SK-N-SH (cell line): Measurements from ENCODE around the gene LRP10. TPM values are rescaled to one million over a fixed set of nuclear protein-coding genes. Genes with fewer than 3 reads are reported as not detected.

Experiments
- CTCF ChIA-PET: fragments of 300-600, 350-600 bp; formaldehyde crosslinking; extraction: SDS; loops from one replicate; lab custom pipeline; 2021; lab: Yijun Ruan, JAX
- POLR2A ChIA-PET: fragments of 350-600 bp; sonication (Branson Sonifier 250); formaldehyde crosslinking; extraction: SDS; loops from one replicate; lab custom pipeline; 2020; ENCODE audit warnings: antibody characterized with exemption, inconsistent platforms; lab: Yijun Ruan, JAX
- DNase-seq: peaks from one replicate; pipeline ENCODE4 v3.0.0; 2012
- H2AFZ ChIP-seq: fragments of 200-600 bp; sonication (generic); 2 replicates; pipeline ENCODE4 v1.8.1; 2016; ENCODE audit warnings: antibody characterized with exemption, mild to moderate bottlenecking, low read depth
- H3F3A ChIP-seq: fragments of 200-600 bp; sonication (generic); replicated peaks from 2 replicates; pipeline ENCODE3; 2016; ENCODE audit warnings: antibody characterized with exemption, mild to moderate bottlenecking; ENCODE audit not compliant: insufficient read depth
- H3K27ac ChIP-seq, 2 experiments: fragments of 200-500 bp in 1 of 2; fragments of 200-600 bp in 1 of 2; sonication (Bioruptor generic) in 1 of 2; sonication (generic), shearing (Covaris generic) in 1 of 2; 2 replicates each; pipeline versions ENCODE4 v1.5.1 to v1.6.1; 2014 to 2016; ENCODE audit warnings: low read depth in 2 of 2, inconsistent platforms in 1 of 2, low read length in 1 of 2, mild to moderate bottlenecking in 1 of 2, mixed read lengths in 1 of 2
- H3K27me3 ChIP-seq: fragments of 200-600 bp; sonication (generic), shearing (Covaris generic); 2 replicates; pipeline ENCODE4 v1.6.1; 2016; ENCODE audit warnings: mixed run types; ENCODE audit not compliant: insufficient read depth
- H3K36me3 ChIP-seq, 2 experiments: fragments of 200-500 bp in 1 of 2; fragments of 200-600 bp in 1 of 2; sonication (Bioruptor generic) in 1 of 2; sonication (generic) in 1 of 2; replicated peaks in 1 of 2; 2 replicates each; pipeline versions ENCODE3 to v1.5.1; 2014 to 2016; ENCODE audit warnings: low read length in 1 of 2, mild to moderate bottlenecking in 1 of 2; ENCODE audit not compliant: insufficient read depth in 2 of 2, control insufficient read depth in 1 of 2
- H3K4me1 ChIP-seq, 2 experiments: fragments of 200-500 bp in 1 of 2; fragments of 200-600 bp in 1 of 2; sonication (Bioruptor generic) in 1 of 2; sonication (generic), shearing (Covaris generic) in 1 of 2; 2 replicates each; pipeline versions ENCODE4 v1.5.1 to v1.6.1; 2014 to 2016; ENCODE audit warnings: low read depth in 1 of 2, low read length in 1 of 2, mixed run types in 1 of 2; ENCODE audit not compliant: insufficient read depth in 2 of 2, control insufficient read depth in 1 of 2
- H3K4me2 ChIP-seq: fragments of 200-600 bp; sonication (generic), shearing (Covaris generic); 2 replicates; pipeline ENCODE4 v1.6.1; 2017; ENCODE audit warnings: mixed run types
- H3K4me3 ChIP-seq, 2 experiments: fragments of 200-500 bp in 1 of 2; fragments of 200-600 bp in 1 of 2; sonication (Bioruptor generic) in 1 of 2; sonication (generic), shearing (Covaris generic) in 1 of 2; 2 replicates each; pipeline versions ENCODE4 v1.5.1 to v1.8.1; 2014 to 2016; ENCODE audit warnings: low read depth in 2 of 2, inconsistent platforms in 1 of 2, low read length in 1 of 2, mild to moderate bottlenecking in 1 of 2, mixed read lengths in 1 of 2, moderate library complexity in 1 of 2
- H3K79me2 ChIP-seq: fragments of 200-600 bp; sonication (generic); 2 replicates; pipeline ENCODE4 v1.8.1; 2017; ENCODE audit warnings: mild to moderate bottlenecking; ENCODE audit not compliant: insufficient read depth
- H3K9ac ChIP-seq: fragments of 200-600 bp; sonication (generic); 2 replicates; pipeline ENCODE4 v1.6.1; 2017; ENCODE audit warnings: mixed run types
- H3K9me2 ChIP-seq: fragments of 200-600 bp; sonication (generic); 2 replicates; pipeline ENCODE4 v1.6.1; 2017; ENCODE audit warnings: mixed run types
- H3K9me3 ChIP-seq: fragments of 200-600 bp; sonication (generic); 2 replicates; pipeline ENCODE4 v1.6.1; 2017; ENCODE audit warnings: mixed run types, mild to moderate bottlenecking, moderate library complexity
- H4K20me1 ChIP-seq: fragments of 200-600 bp; sonication (generic); 2 replicates; pipeline ENCODE4 v1.6.1; 2017; ENCODE audit warnings: mild to moderate bottlenecking, mixed run types; ENCODE audit not compliant: insufficient read depth
- CHD2 ChIP-seq: fragments of 150-350 bp; IDR thresholded peaks from 2 replicates; pipeline ENCODE4 v1.6.1; 2018; ENCODE audit warnings: low read length; ENCODE audit not compliant: partially characterized antibody
- ELF1 ChIP-seq: IDR thresholded peaks from 2 replicates; pipeline ENCODE4 v1.4.0; 2012
- EP300 ChIP-seq, 2 experiments: IDR thresholded peaks; 2 replicates each; pipeline versions ENCODE4 v1.4.0 to v1.6.1; 2012; ENCODE audit warnings: borderline replicate concordance in 1 of 2, low read depth in 1 of 2, low read length in 1 of 2
- EZH2phosphoT487 ChIP-seq: fragments of 200-600 bp; sonication (generic); IDR thresholded peaks from 2 replicates; pipeline ENCODE4 v1.6.1; 2017; ENCODE audit warnings: low read depth, mixed run types, mild to moderate bottlenecking, antibody characterized with exemption, moderate library complexity, borderline replicate concordance
- FOSL2 ChIP-seq: IDR thresholded peaks from 2 replicates; pipeline ENCODE4 v1.4.0; 2012; ENCODE audit warnings: low read depth, mild to moderate bottlenecking, moderate library complexity, borderline replicate concordance
- FOXM1 ChIP-seq: IDR thresholded peaks from 2 replicates; pipeline ENCODE4 v1.4.0; 2012; ENCODE audit warnings: low read depth, mild to moderate bottlenecking
- GABPA ChIP-seq: IDR thresholded peaks from 2 replicates; pipeline ENCODE4 v1.4.0; 2012; ENCODE audit warnings: low read depth, mild to moderate bottlenecking
- GATA2 ChIP-seq: sonication (generic); formaldehyde crosslinking; IDR thresholded peaks from 2 replicates; pipeline ENCODE4 v1.5.0; 2020; ENCODE audit warnings: mild to moderate bottlenecking, missing genetic modification reagents
- JUND ChIP-seq: IDR thresholded peaks from 2 replicates; pipeline ENCODE4 v1.4.0; 2012
- MEF2A ChIP-seq: IDR thresholded peaks from 2 replicates; pipeline ENCODE4 v1.4.0; 2012; ENCODE audit warnings: low read depth, borderline replicate concordance
- NRF1 ChIP-seq: IDR thresholded peaks from 2 replicates; pipeline ENCODE4 v1.6.1; 2012; ENCODE audit warnings: low read depth, mild to moderate bottlenecking, low read length
- RAD21 ChIP-seq: IDR thresholded peaks from 2 replicates; pipeline ENCODE4 v1.6.1; 2012; ENCODE audit warnings: mild to moderate bottlenecking, low read length
- RCOR1 ChIP-seq: fragments of 150-350 bp; IDR thresholded peaks from 2 replicates; pipeline ENCODE4 v1.6.1; 2017; ENCODE audit warnings: antibody characterized with exemption, low read length
- RFX5 ChIP-seq: IDR thresholded peaks from 2 replicates; pipeline ENCODE4 v1.6.1; 2012; ENCODE audit warnings: mild to moderate bottlenecking, improper control_type of control experiment, low read length
- RXRA ChIP-seq: IDR thresholded peaks from 2 replicates; pipeline ENCODE4 v1.4.0; 2012; ENCODE audit warnings: low read depth, mild to moderate bottlenecking, borderline replicate concordance
- SIN3A ChIP-seq: IDR thresholded peaks from 2 replicates; pipeline ENCODE4 v1.6.1; 2012; ENCODE audit warnings: low read depth, mild to moderate bottlenecking, low read length, moderate library complexity, borderline replicate concordance
- SMC3 ChIP-seq: IDR thresholded peaks from 2 replicates; pipeline ENCODE4 v1.6.1; 2012; ENCODE audit warnings: low read depth, low read length, improper control_type of control experiment
- TAF1 ChIP-seq: IDR thresholded peaks from 2 replicates; pipeline ENCODE4 v1.6.1; 2012; ENCODE audit warnings: low read depth, mild to moderate bottlenecking, low read length, moderate library complexity, borderline replicate concordance
- TCF12 ChIP-seq: IDR thresholded peaks from 2 replicates; pipeline ENCODE4 v1.4.0; 2012
- TEAD4 ChIP-seq: IDR thresholded peaks from 2 replicates; pipeline ENCODE4 v1.4.0; 2012; ENCODE audit warnings: mild to moderate bottlenecking, borderline replicate concordance; ENCODE audit not compliant: insufficient read depth
- USF1 ChIP-seq: IDR thresholded peaks from 2 replicates; pipeline ENCODE4 v1.4.0; 2012; ENCODE audit warnings: low read depth, borderline replicate concordance
- USF2 ChIP-seq: fragments of 150-350 bp; IDR thresholded peaks from 2 replicates; pipeline ENCODE4 v1.6.1; 2017; ENCODE audit warnings: antibody characterized with exemption, low read length, low read depth, borderline replicate concordance
- YY1 ChIP-seq: IDR thresholded peaks from 2 replicates; pipeline ENCODE4 v1.4.0; 2012; ENCODE audit warnings: low read depth, mild to moderate bottlenecking
- WGBS: methylation state at CpG from one replicate; pipeline ENCODE4 v1.1.6; 2017; ENCODE audit warnings: low lambda C conversion rate; 5-methylcytosine and 5-hydroxymethylcytosine counted together
- polyA plus RNA-seq, 3 experiments: library from polyadenylated mRNA; depleted of rRNA; stranded (reverse); fragments of >200 nt; gene quantifications; 2 replicates each; pipeline ENCODE4 v1.2.3, GENCODE V29; 2012
- TF ChIP-seq, protein P1 (sequence below): IDR thresholded peaks from 2 replicates; pipeline ENCODE4 v1.4.0; 2012; ENCODE audit warnings: low read depth
- TF ChIP-seq, protein P2 (sequence below): IDR thresholded peaks from 2 replicates; pipeline ENCODE4 v1.4.0; 2012; ENCODE audit warnings: low read depth, borderline replicate concordance
- TF ChIP-seq, protein P3 (sequence below): fragments of 200-600 bp; sonication (generic); IDR thresholded peaks from 2 replicates; pipeline ENCODE4 v1.6.1; 2017; ENCODE audit warnings: antibody characterized with exemption, mild to moderate bottlenecking, moderate library complexity
- TF ChIP-seq, protein P4 (sequence below): fragments of 150-350 bp; IDR thresholded peaks from 2 replicates; pipeline ENCODE4 v1.6.1; 2016; ENCODE audit warnings: mild to moderate bottlenecking, low read depth, low read length

LRP10 gene
- polyA plus RNA-seq, 1 of the 3 experiments (the other 2 are of a cell fraction): 117 TPM

GRCh38 chr14:22872033-22872832 lies 693 bp downstream of the LRP10 start:
- no peaks in the 10 kb centered on the region for H3K9me3 ChIP-seq
- peak overlapping the region; percentile 77 for H3K4me2 ChIP-seq
- H3K79me2 ChIP-seq: peaks cover 23% of the 10 kb centered on the region
- peaks cover 8 to 17% of the 10 kb centered on the region in 2 experiments for H3K4me1 ChIP-seq
- H3K27ac ChIP-seq: peak overlapping the region; percentile 83 to 87
- peak overlapping the region; percentile 83 for H2AFZ ChIP-seq
- no peaks in the 10 kb centered on the region for H3K27me3 ChIP-seq
- under 1% methylated on average over 25 of the region's 45 CpGs for WGBS
- H3K9me2 ChIP-seq: no peaks in the 10 kb centered on the region
- H3K36me3 ChIP-seq: peaks cover 24 to 34% of the 10 kb centered on the region in 2 experiments
- ChIA-PET POLR2A (interaction anchor here (0.6 to 1.9 kb wide), 4 partner anchors 11 to 43 kb away, joined by 3 to 7 read pairs (median 3); partner anchors contain the start of gene REM2), CTCF (interaction anchor here (0.6 to 6.0 kb wide), 34 partner anchors 8 to 481 kb away, joined by 3 to 77 read pairs (median 4); partner anchors contain the start of genes ACIN1, PRMT5 and REM2)
- peak overlapping the region; percentile 77 to 93 for H3K4me3 ChIP-seq
- peaks cover 24% of the 10 kb centered on the region for H3F3A ChIP-seq
- peak; percentile 83 for DNase-seq
- no peaks in the 10 kb centered on the region for H4K20me1 ChIP-seq
- peak overlapping the region; percentile 80 for H3K9ac ChIP-seq
- TF ChIP-seq FOSL2: no peak
- TF ChIP-seq RFX5: no peak
- TF ChIP-seq TCF12: no peak; the same call in 1 of the 2 replicates
- TF ChIP-seq MEF2A: no peak
- no peak for TF ChIP-seq EP300 (IDR thresholded peaks at IDR 0.05; ENCODE audit: borderline replicate concordance in 1 of 2, low read depth in 1 of 2, low read length in 1 of 2)
- TF ChIP-seq SIN3A: no peak
- no peak for TF ChIP-seq GATA2 (CRISPR knock-in tag)
- TF ChIP-seq, protein P1, sequence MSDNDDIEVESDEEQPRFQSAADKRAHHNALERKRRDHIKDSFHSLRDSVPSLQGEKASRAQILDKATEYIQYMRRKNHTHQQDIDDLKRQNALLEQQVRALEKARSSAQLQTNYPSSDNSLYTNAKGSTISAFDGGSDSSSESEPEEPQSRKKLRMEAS: 0 out of 2 replicates have a peak, but pooled peaks have one; percentile 48
- 0 out of 2 replicates have a peak, but pooled peaks have one; percentile 22 for TF ChIP-seq TAF1
- TF ChIP-seq ELF1: peak; percentile 43; the same call in 1 of the 2 replicates
- TF ChIP-seq CHD2: no peak
- TF ChIP-seq FOXM1: no peak
- TF ChIP-seq, protein P2, sequence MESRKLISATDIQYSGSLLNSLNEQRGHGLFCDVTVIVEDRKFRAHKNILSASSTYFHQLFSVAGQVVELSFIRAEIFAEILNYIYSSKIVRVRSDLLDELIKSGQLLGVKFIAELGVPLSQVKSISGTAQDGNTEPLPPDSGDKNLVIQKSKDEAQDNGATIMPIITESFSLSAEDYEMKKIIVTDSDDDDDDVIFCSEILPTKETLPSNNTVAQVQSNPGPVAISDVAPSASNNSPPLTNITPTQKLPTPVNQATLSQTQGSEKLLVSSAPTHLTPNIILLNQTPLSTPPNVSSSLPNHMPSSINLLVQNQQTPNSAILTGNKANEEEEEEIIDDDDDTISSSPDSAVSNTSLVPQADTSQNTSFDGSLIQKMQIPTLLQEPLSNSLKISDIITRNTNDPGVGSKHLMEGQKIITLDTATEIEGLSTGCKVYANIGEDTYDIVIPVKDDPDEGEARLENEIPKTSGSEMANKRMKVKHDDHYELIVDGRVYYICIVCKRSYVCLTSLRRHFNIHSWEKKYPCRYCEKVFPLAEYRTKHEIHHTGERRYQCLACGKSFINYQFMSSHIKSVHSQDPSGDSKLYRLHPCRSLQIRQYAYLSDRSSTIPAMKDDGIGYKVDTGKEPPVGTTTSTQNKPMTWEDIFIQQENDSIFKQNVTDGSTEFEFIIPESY: no peak
- TF ChIP-seq YY1: no peak
- TF ChIP-seq, protein P3, sequence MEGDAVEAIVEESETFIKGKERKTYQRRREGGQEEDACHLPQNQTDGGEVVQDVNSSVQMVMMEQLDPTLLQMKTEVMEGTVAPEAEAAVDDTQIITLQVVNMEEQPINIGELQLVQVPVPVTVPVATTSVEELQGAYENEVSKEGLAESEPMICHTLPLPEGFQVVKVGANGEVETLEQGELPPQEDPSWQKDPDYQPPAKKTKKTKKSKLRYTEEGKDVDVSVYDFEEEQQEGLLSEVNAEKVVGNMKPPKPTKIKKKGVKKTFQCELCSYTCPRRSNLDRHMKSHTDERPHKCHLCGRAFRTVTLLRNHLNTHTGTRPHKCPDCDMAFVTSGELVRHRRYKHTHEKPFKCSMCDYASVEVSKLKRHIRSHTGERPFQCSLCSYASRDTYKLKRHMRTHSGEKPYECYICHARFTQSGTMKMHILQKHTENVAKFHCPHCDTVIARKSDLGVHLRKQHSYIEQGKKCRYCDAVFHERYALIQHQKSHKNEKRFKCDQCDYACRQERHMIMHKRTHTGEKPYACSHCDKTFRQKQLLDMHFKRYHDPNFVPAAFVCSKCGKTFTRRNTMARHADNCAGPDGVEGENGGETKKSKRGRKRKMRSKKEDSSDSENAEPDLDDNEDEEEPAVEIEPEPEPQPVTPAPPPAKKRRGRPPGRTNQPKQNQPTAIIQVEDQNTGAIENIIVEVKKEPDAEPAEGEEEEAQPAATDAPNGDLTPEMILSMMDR: peak; percentile 97
- no peak for TF ChIP-seq JUND
- peak; percentile 19; the same call in 1 of the 2 replicates for TF ChIP-seq NRF1
- TF ChIP-seq, protein P4, sequence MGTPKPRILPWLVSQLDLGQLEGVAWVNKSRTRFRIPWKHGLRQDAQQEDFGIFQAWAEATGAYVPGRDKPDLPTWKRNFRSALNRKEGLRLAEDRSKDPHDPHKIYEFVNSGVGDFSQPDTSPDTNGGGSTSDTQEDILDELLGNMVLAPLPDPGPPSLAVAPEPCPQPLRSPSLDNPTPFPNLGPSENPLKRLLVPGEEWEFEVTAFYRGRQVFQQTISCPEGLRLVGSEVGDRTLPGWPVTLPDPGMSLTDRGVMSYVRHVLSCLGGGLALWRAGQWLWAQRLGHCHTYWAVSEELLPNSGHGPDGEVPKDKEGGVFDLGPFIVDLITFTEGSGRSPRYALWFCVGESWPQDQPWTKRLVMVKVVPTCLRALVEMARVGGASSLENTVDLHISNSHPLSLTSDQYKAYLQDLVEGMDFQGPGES: no peak
- TF ChIP-seq RAD21: peak; percentile 79
- peak; percentile 55 for TF ChIP-seq SMC3
- no peak for TF ChIP-seq USF1
- TF ChIP-seq RCOR1: no peak
- TF ChIP-seq RXRA: no peak
- no peak for TF ChIP-seq TEAD4
- no peak for TF ChIP-seq EZH2phosphoT487
- TF ChIP-seq USF2: no peak
- TF ChIP-seq GABPA: peak; percentile 62
